NK-92 treated with Interleukin-12 subunit alpha and Interleukin-12 subunit beta, amount 100 ng/mL, for 24 hours (cell line): ENCODE measurements around the gene KIN.
"Not testable (repeated sequence)": the region's sequence is repeated elsewhere in the genome, so short reads cannot be mapped to it uniquely, and the experiment has no call there.

Experiments used
- DNase-seq: peaks from one replicate; lab custom pipeline; 2025; lab: John Stamatoyannopoulos, UW

KIN gene, protein sequence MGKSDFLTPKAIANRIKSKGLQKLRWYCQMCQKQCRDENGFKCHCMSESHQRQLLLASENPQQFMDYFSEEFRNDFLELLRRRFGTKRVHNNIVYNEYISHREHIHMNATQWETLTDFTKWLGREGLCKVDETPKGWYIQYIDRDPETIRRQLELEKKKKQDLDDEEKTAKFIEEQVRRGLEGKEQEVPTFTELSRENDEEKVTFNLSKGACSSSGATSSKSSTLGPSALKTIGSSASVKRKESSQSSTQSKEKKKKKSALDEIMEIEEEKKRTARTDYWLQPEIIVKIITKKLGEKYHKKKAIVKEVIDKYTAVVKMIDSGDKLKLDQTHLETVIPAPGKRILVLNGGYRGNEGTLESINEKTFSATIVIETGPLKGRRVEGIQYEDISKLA

GRCh38 chr10:7787857-7788638 lies at the start of gene KIN, which contains the start of gene ATP5F1C:
TSS of gene KIN (minus strand) at chr10:7787993. CDS start at chr10:7787933, 60 bp downstream.
TSS of gene ATP5F1C (plus strand) at chr10:7788177. CDS start at chr10:7788208, 31 bp downstream.
- peak; percentile 85 for DNase-seq

DNA sequence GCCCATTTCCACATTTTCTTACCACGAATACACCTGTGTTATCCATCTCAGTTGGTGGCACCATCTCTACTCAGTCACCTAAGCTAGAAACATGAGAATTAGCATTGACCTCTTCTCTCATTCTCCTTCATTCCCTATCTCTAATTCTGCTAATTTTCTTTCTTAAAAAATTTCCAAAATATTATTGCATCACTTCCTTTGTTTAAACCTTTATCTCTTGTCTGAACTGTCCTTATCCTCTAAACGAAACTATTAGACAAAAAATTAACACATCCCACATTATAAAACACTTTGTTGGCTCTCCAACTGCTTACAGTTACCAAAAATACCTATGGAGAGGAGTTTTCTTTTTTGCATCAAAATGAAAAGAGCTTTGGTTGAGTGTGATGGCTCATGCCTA lies 48.8 kb upstream of the KIN start:
- DNase-seq, result no peak

- DNase-seq, result no peak
These were observed 46.5 kb upstream of the KIN start for GRCh38 chr10:7834262-7834661.

- DNase-seq, result no peak
These were observed 45.4 kb upstream of the KIN start for GRCh38 chr10:7833210-7833609.

DNA sequence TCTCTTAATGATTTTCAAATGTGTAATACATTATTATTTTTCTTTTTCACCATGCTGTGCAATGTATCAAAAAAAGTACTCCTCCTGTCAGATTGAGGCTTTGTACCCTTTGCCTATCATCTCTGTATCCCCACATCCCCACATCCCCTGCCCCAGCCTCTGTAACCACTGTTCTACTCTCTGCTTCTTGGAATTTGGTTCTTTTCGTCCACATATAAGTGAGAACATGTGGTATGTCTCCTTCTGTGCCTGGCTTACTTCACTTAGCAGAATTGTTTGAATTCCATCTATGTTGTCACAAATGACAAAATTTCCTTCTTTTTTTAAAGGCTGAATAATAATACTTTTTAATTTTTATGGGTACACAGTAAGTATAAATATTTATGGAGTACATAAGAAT lies 44.3 kb upstream of the KIN start:
- no peak for DNase-seq

DNA sequence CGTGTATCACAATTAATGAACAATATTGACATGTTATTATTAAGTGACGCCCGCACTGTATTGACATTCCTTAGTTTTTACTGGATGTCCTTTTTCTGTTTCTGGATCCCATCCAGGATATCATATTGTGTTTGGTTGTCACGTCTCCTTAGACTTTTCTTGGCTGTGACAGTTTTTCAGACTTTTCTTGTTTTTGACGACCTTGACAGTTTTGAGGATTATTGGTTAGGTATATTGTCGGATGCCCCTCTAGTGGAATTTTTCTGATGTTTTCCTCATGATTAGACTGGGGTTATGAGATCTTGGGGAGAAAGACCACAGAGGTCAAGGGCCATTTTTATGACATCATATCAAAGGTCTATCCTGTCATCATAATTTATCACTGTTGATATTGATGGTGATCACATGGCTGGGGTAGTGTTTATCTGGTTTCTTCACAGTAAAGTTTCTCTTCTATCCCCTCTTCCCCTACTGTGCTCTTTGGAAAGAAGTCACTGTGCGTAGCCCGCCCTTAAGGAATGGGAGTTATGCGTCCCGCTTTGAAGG lies 41.6 kb upstream of the KIN start:
- no peak for DNase-seq

DNA sequence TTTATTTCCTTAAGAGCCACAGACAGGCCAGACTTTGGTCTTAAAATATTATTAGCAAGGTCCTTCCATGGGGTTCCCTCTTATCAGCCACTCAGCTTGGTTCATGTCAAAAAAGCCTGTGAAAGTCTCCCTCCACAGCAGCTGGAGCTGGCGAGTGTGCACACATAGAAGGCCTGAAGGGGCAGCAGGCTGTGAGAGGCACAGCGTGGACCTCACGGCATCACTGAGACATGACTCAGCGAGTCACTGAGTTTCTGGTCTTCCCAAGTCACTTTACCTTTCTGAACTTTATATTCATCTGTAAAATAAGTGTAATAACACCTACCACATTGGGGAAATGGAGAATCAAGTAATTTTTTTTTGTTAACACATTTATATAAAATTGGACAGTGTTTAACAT lies 39.2 kb upstream of the KIN start:
- no peak for DNase-seq

DNA sequence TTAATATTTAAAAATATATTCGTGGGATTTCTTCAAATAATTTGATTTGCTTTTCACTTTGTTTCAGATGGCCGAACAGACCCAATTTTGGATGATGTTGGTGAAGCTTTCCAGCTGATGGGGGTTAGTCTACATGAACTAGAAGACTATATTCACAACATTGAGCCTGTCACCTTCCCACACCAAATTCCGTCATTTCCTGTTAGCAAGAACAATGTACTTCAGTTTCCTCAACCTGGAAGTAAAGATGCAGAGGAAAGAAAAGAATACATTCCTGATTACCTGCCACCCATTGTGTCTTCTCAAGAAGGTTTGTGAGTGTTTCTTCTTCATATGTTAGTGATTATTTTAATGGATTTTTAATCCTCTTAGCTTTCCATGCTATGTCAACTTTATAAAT lies 36.5 kb upstream of the KIN start:
- DNase-seq, result no peak

- no peak for DNase-seq
These were observed 31.3 kb upstream of the KIN start for GRCh38 chr10:7819121-7819460.

DNA sequence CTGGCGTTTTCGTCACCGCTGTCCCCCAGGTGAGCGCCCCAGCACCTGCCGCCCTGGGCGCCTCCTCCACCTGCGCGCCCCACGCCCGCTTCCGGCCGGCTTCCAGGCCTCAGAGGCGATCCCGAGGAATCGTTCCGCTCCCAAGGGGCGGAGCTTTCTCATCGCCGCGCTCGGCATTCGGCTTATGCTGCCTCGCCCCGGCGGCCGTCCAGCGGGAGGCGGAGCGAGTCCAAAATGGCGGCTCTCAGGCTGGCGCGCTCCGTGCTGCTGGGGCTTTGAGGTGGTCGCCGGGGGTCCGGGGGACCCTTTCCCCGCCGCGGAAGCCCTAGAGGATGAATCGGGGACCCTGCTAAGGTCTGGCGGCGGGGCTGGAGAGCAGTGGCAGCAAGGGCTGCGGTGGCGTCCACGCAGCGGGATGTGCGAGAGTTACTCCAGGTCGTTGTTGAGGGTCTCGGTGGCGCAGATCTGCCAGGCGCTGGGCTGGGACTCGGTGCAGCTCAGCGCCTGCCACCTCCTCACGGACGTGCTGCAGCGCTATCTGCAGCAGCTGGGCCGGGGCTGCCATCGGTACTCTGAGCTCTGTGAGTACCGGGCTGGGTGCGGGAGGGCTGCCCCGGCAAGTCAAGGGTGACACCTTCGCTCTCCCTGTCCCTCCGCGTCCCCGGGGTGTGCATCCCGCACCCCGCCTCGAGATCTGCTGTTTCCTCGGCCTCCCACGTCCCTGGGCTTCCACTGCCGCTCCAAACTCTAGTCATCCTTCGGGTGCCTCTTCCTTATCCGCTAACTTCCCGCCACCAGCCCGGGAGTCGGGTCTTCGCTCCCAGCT lies 30.7 kb upstream of the KIN start, which contains the start of gene TAF3:
TSS of gene TAF3 (plus strand) at position 211 of the 826 bp plus-strand sequence. CDS start at position 416, 205 bp downstream.
- DNase-seq, result peak; percentile 64

- no peak for DNase-seq
These were observed 30.1 kb upstream of the KIN start for GRCh38 chr10:7817984-7818294.

DNA sequence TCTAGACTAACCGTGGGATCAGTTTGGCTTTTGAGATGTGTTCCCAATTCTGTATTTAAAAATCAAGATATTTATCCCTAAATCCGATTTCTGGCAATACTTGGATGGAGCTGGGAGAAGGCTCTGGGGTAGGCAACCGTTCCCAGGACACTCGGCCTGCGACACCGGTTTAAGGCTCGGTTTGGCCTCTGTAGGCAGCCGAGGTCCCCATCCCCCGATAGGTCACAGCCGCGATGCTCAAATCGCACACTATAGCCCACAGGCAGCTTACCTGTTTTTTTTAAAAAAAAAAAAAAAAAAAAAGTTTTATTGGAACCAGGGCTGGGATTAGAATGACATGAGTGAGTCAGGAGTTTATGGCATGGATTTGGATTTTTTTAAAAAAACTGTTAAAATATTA lies 29.8 kb upstream of the KIN start:
- no peak for DNase-seq

DNA sequence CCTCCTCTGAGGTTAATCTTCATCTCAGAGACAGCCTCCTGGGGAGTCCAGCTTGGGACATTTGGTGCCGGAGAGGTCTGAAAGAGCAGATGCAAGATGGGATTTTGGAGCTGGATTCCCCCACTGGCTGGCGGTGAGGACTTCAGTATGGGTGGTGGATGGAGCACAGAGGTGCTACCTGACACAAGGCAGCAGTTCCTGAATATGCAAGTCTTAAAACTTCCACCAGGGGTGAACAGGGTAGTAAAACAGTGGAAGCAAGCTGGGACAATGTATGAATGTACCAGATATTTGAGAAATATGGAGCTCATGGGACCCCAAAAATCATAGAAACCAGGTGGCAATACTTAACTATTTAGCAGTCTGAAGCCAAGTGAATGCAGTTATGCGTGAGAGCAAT lies 25.7 kb upstream of the KIN start:
- DNase-seq, result no peak

- not testable (repeated sequence) for DNase-seq
These were observed 23.9 kb upstream of the KIN start for GRCh38 chr10:7811743-7812142.

DNA sequence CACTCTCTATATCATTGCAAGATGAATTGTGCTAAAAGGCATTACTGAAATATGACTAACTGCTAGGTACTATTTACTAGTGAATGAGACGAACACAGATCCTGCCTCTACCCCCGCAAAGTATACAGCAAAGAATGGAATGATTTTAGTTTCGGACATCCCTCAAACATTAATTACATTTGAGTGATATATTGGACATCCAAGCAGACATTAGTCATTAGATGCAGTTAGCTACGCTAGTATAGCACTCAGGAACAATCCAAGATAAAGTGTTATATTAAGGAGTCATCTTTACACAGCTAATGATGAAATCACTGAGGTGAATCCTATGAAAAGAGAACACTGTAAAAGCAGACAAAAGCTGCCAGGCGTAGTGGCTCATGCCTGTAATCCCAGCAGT lies 23.2 kb upstream of the KIN start:
- no peak for DNase-seq

DNA sequence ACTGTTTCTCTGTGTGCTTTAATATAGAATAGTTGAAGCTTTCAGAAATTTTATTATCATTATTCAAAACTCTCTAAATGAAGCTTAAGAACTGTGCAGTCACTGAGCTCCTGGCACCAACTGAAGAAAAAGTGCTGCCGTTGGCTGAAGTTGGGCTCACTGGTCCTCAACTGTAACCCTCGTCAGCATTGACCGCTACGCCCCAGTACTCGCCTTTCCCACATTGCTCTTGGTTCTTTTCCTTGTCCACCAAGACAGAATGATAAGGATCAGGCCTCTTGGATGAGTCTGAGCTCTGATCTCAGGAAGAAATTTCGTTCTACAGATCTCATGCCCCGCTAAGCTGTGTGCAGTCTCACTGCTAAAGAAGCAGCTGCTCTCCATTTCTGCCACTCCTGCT lies 22.6 kb upstream of the KIN start:
- no peak for DNase-seq

DNA sequence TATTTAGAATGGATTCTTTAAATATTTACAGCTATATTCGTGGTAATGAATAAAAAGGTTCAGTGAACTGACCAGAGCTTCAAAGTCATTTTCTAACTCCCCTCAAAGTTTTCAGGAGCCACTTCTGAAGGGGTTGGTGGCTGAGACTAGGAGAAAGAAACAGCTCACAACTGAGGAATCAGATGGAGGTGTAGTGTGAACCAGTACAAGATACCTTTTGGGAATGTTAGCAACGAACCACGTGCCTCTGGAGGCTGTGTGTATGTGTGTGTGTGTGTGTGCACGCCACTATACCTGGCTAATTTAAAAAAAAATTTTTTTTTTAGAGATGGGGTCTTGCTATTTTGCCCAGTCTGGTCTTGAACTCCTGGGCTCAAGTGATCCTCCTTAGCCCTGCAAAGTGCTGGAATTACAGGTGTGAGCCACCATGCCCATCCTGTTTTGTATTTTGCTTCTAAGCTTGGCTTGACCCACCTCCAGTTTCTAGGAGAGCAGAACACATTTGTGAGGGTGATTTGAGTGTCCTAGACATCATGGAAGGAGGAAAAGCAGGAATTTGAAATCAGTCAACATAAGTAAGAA lies 21.0 kb upstream of the KIN start:
- DNase-seq, result no peak

DNA sequence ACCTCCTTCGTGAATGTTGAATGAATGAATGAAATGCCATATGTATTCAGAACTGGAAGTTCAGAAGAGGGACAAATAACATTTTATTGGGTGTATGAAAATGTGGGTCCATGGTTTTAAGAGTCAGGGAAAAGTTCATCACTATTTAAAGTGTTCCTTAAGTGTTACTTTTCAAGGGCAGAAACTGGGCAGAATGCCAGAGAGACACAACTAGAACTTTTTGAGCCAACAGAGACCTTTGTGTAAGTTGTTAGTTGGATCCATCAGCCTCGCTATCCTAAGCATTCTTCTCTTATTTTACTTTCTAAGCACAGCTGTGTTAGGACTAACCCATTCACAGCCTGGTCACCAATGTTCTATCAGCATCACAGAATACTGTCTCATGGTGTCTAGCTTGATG lies 16.9 kb upstream of the KIN start:
- DNase-seq, result no peak

- DNase-seq, result no peak
These were observed 16.4 kb upstream of the KIN start for GRCh38 chr10:7804216-7804615.

DNA sequence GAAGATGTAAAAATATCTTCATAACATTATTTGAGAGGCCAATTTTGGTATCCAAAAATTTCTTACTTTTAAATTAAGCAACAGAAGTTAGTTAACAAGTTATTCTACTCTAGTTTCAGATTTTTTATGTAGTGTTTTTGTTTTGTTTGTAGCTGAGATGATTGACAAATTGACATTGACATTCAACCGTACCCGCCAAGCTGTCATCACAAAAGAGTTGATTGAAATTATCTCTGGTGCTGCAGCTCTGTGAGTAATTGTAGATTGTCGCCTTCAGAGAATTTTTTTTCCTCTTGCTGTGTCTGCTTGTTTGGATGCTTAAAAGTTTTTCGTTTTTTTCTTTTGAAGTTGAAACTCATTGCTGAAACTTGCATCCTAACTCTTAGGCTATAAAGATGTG lies 14.8 kb upstream of the KIN start:
- no peak for DNase-seq

DNA sequence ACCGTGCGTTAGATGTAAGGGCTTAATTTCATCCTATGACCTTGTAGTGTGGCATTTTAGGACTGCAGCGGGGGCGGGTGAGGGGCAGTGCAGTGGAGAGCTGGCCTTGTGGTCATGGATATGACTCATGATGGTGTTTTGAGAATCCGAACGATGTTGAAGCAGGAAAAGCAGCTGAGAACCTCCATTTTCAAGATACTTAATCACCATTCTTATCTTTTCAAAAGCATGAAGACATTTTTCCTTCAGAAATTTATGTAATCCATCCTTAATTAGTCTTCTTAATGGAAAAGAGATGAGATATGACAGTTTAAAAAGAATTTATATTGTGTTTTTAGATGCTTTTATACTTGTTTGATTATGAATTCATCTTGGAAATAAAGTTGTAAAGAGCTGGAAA lies 9.8 kb upstream of the KIN start:
- no peak for DNase-seq

GRCh38 chr10:7795605-7796004 lies 7.8 kb upstream of the KIN start:
- no peak for DNase-seq
